Measurements from ENCODE around the gene SSTR3. TPM values are rescaled to one million over a fixed set of nuclear protein-coding genes. Genes with fewer than 3 reads are reported as not detected.

Gene SSTR3
- total RNA-seq = under 1 TPM in 2 of 4 donors, not detected in 2; 0.12 to 0.28 TPM

DNA sequence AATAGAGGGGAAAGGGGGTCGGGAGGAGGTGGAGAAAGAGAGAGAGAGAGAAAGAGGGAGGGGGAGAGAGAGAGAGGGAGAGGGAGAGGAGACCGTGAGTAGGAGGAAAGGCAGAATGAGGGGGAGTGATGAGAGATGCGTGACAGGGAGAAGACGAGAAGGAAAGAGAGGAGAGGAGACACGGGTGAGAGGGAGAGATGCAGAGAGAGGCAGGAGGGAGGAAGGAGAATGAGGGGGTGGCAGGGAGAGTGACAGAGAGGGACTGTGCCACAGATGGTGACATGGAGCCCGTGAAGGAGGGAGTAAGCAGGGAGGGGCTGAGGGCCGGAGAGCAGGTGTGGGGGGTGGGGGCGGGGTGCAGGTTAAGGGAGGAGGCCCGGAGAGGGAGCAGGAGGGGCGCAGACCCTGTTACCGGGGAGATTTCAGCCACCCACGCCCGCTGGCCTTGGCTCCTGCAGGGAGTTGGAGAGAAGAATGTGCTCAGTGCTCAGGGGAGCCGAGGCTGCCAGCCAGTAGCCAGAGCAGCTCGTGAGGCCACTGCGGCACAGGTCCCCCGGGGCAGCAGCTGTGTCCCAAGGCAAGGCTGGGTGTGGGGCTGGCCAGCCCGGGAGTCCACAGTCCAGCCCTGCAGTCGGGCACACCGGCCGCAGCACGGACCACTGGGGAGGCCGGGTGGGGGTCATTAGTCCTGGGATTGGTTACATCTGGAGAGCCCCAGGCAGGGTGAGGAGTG lies at the start of gene SSTR3:
Gene SSTR3 (minus strand): TSS at position 304 of the 733 bp plus-strand sequence. CDS start 4,674 bp downstream, outside the sequence.
- no peak for DNase-seq (ENCODE audit: low spot score)
- TF ChIP-seq, protein P1, sequence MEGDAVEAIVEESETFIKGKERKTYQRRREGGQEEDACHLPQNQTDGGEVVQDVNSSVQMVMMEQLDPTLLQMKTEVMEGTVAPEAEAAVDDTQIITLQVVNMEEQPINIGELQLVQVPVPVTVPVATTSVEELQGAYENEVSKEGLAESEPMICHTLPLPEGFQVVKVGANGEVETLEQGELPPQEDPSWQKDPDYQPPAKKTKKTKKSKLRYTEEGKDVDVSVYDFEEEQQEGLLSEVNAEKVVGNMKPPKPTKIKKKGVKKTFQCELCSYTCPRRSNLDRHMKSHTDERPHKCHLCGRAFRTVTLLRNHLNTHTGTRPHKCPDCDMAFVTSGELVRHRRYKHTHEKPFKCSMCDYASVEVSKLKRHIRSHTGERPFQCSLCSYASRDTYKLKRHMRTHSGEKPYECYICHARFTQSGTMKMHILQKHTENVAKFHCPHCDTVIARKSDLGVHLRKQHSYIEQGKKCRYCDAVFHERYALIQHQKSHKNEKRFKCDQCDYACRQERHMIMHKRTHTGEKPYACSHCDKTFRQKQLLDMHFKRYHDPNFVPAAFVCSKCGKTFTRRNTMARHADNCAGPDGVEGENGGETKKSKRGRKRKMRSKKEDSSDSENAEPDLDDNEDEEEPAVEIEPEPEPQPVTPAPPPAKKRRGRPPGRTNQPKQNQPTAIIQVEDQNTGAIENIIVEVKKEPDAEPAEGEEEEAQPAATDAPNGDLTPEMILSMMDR (IDR thresholded peaks at IDR 0.05) = no peak
- peak; percentile 45 for ATAC-seq (ENCODE audit: low FRiP score)

DNA sequence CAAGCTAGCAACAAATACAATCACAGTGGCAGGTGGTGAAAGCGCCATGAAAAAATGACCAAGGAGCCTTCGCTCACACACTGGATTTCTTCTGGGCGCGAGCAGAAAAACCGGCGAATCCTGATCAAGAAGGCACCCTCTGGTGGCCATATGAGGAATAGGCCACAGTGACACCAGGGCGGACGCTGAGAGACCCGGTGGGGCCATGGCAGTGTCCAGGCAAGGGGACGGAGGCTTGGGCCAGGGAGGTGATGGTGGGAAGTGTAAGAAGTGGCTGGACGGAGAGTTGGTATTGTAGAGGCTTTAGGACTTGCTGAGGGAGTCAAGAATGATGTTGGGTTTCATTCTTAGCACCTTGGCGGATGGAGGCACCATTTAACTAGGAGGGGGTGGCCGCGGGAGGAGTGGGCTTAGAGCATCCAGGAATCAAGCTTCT lies 48.6 kb upstream of the SSTR3 start:
- peak; percentile 50 for ATAC-seq (ENCODE audit: low FRiP score)
- TF ChIP-seq, protein P1 (IDR thresholded peaks at IDR 0.05) = peak in 1 of 3 donors; percentile 59
- no peak for DNase-seq (ENCODE audit: low spot score)

DNA sequence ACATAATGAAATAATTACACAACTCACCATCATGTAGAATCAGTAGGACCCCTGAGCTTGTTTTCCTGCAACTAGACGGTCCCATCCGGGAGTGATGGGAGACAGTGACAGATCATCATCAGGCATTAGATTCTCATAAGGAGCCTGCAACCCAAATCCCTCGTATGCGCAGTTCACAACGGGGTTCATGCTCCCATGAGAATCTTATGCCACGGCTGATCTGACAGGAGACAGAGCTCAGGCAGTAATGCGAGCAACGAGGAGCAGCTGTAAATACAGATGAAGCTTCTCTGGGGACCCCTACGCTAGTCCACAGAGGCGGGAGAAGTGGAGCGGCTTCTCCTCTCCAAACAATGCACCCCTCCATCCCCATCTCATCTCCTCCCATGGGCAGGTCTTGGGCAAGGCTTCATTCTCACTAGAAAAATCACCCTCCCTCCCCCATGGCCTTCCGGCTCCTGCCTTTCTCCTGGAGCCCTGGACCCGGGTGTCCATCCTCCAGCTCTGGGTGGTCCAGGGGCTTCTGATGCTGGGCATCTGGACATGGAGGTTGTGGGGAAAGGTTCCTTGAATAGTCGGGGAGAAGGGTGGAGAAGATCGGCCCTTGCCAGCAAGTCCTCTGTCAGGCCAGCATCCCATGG lies 48.0 kb upstream of the SSTR3 start:
- ATAC-seq (ENCODE audit: low FRiP score) = no peak
- TF ChIP-seq, protein P1 (IDR thresholded peaks at IDR 0.05) = no peak
- DNase-seq (ENCODE audit: low spot score) = no peak

DNA sequence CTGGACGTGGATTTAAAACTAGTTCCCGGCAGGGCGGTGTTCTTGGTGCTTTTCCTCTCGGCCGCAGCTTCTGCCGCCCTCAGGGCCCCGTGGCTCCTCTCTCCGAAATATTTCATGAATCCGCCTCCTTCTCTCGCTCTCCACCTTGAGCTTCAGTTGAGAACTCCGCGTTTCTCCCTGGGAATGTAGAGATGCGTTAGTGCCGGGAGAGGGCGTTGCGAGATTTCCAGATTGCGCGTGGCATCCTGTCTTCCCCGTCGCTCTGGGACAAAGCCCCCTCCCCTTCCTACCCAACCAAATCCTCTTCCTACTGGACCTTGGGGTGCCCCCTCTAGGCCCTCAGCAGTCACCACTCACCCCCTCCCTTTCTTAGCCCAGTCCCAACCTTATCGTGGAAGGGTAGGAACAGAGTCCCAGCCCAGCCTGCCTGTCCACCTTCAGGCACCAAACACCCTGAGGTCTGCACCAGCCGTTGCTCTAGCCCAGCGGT lies 47.3 kb upstream of the SSTR3 start:
- no peak for ATAC-seq (ENCODE audit: low FRiP score)
- no peak for DNase-seq (ENCODE audit: low spot score)
- TF ChIP-seq, protein P1 (IDR thresholded peaks at IDR 0.05) = no peak

DNA sequence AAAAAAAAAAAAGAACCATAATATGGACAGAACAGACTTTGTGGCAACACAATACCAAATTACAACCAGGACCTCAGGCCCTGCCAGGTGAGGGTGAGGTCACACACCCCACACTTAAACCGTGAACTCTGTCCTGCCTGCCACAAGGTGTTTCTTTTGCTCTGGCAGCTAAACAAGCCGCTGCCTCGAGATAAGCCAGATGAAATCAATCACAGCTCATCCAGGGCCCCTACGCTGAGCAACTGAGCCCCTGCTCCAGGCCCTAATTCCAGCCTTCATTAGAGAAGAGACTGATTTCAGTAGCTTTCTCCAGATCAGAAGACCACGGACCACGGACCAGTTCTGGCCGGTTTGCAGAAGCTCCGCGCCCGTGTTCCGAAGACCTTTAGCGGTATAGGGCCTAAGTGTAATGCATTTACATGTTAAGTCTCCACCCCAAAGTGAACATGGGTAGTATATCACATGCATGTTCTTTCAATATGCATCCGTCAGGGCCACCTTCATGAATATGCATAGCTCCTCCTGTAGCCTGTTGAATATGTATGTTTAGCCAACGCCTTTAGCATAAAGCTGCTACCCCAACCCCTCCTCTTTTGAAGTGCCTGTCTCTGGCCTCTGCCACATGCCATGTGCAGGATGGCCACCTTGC lies 46.6 kb upstream of the SSTR3 start:
- TF ChIP-seq, protein P1 (IDR thresholded peaks at IDR 0.05) = no peak
- DNase-seq (ENCODE audit: low spot score) (no peak), ATAC-seq (ENCODE audit: low FRiP score) (no peak)

DNA sequence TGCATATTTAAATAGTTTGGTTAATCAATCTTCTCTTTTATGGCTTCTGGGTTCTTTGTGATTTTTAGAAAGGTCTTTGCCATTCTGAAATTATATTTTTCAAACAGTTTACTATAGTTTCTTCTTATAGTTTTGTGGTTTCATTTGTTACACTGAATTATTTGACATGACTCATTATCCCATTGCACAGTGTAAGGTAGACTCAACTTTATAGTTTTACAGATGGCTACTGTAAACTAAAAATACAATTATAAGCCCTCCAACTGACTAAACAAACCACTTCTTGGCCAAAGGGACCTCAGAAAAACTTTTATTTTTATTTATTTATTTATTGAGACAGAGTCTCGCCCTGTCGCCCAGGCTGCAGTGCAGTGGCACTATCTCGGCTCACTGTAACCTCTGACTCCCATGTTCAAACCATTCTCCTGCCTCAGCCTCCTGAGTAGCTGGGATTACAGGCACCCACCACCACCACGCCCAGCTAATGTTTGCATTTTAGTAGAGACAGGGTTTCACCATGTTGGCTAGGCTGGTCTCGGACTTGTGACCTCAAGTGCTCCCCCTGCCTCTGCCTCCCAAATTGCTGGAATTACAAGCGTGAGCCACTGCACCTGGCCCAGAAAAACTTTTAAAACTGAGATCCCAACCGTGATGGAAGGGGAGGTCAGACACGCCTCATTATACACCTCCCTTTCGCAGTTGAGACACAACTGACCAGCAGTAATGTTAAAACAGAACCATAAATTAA lies 45.9 kb upstream of the SSTR3 start:
- no peak for ATAC-seq (ENCODE audit: low FRiP score)
- TF ChIP-seq, protein P1 (IDR thresholded peaks at IDR 0.05) = no peak
- no peak for DNase-seq (ENCODE audit: low spot score)
